NCI-H146 (cell line): ENCODE data around the gene LPAR6.

Experiments used
- DNase-seq: peaks from one replicate; lab custom pipeline; 2025; lab: John Stamatoyannopoulos, UW

The LPAR6 gene

GRCh38 chr13:48414501-48414900, 1.6 kb upstream of the LPAR6 start:
- no peak for DNase-seq

- no peak for DNase-seq
Observed at GRCh38 chr13:48411841-48412531, 927 bp downstream of the LPAR6 start.

DNA sequence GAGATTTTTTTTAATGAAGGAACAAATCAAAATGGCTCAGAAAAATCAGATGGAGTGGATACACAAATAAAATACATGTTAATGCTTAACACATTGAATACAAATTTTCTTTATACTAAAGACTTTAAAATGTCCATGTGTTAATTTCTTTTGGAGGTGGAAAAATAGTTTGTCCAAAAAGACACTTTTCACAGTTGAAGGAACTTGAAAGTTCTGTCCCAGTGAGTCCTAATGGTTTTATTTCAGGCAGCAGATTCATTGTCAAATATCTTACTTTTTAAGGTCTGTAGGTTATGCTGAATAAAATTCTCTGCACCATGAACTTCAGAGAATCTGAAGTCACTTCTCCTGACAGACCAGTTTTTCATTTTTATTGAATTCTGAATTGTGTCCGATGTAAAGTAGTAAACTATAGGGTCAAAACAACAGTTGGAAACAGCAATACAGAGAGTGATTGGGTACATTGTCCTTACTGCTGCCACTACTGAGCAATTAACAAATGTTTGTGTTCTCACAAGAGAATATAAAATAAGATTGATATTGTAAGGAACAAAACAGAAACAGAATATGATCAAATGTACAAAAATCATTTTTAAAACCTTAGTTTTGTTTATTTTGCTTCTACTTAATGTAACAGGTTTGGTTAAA, 1.6 kb downstream of the LPAR6 start:
- no peak for DNase-seq

- DNase-seq = no peak
Observed at GRCh38 chr13:48410199-48410598, 2.7 kb downstream of the LPAR6 start.

GRCh38 chr13:48405875-48406274, 7.0 kb downstream of the LPAR6 start:
- no peak for DNase-seq

DNA sequence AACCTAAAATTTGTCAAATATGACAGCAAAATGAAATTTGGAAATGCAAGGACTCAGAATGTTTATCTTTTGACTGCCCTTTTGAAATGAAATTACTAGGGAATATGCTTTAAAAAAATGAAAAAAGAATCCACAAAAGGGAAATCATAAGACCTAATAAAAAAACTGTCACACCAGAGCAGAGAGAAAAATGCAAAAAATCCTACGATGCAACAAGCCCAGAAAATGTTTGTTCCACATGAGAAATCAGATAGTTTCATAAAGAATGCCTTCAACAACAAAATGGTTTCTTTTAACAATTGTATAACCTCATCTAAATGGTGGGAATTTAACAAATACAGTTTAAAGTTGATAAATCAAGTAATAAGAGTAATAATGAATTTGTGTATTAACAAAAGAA, 8.0 kb downstream of the LPAR6 start:
- DNase-seq = no peak

- no peak for DNase-seq
Observed at GRCh38 chr13:48403913-48404312, 9.0 kb downstream of the LPAR6 start.

DNA sequence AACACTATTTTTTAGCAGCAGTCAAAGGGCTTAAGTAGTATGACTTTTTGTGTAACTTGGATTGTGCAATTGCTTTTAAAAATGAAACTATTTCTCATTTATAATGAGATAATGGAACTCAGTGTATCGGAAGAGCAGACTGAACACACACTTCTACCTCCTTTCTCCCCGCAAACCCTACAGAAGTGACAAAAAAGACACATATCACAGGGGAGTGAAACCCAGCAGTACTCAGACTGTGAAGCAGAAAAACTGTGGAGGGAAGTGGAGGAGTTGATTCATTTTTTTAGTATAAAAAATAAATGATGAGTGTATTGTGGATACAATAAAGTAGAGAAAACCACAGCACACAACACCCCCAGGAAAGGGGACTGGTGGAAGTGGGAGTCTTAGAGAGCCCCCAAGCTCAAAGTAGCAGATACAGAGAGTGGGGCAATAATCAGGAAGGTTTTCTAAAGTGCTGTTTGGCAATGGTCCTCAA, 9.7 kb downstream of the LPAR6 start:
- no peak for DNase-seq

- no peak for DNase-seq
Observed at GRCh38 chr13:48402325-48402932, 10.5 kb downstream of the LPAR6 start.

DNA sequence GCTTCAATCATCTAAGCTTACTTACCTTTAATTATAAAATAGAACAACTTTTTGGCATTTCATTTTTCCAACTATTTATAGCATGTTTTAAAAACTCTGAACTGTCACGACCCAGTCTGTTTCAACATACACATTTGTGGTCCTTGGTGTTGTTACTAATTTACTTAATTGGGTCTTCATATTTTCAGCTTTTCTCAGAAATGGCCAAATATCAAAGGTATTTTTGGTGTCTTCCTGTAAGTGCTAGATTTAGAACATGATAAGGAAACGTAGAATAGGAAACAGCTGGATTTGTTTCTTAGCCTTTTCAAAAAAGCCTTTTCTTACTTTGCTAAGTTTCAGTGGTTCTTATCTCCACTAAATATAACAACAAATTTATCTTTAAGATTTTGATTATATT, 11.4 kb downstream of the LPAR6 start:
- DNase-seq = no peak

GRCh38 chr13:48400850-48401291, 12.0 kb downstream of the LPAR6 start:
- no peak for DNase-seq

GRCh38 chr13:48400090-48400694, 12.7 kb downstream of the LPAR6 start:
- no peak for DNase-seq

DNA sequence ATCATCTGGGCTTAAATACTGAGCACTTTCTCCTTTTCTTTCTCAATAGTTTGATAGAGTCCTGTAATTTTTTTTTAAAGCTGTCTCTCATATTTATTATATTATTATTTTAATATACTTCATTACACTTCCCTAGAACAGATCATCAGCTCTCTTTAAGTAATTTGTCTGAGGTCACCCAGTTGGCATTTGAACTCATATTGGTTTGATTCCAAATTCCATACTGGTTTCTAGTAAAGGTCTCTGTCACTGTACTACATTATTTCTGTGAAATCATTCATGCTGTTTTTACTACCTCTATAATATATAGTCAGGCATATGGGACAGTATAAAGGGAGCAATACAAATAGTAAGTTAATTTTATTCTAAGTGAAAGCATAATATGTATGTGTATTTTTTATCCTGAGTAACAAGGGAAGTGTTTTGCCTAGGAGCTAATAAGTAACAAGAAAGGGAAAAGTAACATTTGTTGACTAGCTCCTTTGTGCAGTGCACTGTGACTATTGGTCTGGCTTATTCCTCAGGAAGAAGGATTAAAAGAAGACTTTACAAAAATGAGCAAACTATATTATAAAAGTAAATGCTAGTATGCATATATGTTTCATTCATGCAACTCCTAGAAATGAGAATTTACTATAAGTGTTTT, 14.3 kb downstream of the LPAR6 start:
- DNase-seq = no peak

DNA sequence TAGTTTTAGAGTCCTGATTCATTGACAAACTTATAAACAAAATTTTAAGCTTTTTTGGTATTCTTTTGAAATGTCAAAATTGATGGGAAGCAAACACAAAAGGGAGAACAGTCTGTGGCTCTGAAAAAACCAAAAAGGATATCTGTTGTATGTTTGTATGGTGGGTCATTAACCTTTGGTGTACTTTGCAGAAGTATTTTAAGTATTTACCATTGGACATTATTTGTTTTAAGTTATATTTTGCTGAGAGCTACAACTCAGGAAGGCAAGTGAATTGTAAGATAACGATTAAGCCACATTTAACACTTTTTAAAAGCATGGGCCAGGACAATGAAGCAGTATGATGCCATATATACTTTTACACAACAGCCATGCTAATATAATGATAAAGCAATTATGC, 15.2 kb downstream of the LPAR6 start:
- DNase-seq = no peak

DNA sequence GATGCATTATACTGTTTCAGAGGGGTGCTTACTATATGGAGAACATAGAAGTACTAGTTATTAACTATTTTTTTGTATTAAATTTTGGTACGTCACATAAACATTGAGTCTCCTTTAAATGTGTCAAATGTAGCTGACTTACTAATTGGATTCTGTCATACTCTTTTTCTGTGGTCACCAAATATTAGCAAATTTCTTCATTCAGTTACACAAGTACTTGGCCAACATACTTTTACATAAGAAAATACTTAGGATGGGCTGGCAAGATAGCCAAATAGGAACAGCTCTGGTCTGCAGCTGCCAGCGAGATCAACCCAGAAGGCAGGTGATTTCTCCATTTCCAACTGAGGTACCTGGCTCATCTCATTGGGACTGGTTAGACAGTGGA, 19.2 kb downstream of the LPAR6 start:
- no peak for DNase-seq

DNA sequence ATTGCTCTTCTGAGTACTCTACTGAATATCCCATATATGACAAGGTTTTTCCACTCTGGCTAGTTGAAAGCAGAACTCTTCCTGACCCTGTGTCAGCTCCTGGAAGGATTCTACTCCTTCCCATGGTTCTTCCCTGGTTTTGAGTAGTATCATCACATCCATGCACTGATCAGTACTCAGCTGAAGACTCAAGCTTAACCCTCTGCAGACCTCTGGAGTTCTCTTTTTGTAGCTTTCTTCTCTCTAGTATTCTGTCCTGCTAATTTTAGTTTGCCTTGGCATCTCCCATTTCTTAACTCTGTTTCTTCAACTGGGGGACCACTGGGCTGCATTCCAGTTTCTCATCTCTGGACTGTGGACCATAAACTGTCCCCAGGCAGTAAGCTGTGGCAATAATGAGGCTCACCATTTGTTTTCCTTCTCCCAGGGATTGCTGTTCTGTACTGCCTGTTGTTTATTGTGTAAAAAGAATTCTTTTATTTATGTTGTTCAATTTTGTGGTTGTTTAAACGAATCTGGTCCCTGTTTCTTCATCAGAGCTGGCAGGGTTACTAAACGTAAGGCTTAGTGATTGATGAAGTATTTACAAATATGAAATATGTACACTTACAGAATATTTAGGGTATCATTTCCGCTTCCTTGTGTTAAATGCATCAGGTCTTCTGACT, 19.7 kb downstream of the LPAR6 start:
- no peak for DNase-seq

- DNase-seq = no peak
Observed at GRCh38 chr13:48391257-48391656, 21.7 kb downstream of the LPAR6 start.

DNA sequence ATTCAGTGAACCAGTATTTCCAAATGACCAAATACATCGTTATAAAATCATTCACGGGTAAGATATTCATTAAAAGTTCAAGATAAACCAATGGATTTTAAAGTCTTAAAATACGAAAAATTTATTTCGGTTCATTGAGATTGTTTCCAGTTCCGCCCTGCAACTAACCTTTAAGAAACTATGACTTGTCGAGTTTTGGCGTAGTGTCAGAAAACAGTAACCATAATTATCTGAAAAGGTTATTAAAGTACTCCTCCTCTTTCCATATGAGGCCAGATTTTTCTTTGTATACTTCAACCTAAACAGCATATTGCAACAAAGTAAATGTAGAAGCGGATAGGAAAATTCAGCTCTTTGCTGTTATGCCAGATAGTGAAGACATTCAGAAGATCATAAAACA, 26.1 kb downstream of the LPAR6 start:
- DNase-seq = no peak

GRCh38 chr13:48383384-48383783, 29.5 kb downstream of the LPAR6 start:
- DNase-seq = no peak

GRCh38 chr13:48380581-48380980, 32.3 kb downstream of the LPAR6 start:
- no peak for DNase-seq

- no peak for DNase-seq
Observed at GRCh38 chr13:48377857-48378256, 35.1 kb downstream of the LPAR6 start.

DNA sequence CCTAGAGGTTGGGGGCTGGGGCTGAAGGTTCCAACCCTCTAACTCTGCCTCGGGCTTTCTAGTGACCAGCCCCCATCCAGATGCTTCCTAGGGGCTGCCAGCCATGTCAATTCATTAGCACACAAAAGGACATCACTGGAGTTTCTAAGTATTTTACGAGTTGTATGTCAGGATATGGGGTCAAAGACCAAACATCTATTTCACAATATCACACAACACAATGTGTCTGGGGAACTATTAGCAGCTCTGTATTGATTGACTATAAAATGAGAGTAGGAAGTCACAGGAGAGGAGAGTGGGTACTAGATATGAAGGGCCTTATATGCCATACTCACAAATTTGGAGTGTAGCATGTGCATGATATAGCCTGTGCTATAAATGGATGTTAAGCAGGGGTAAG, 42.1 kb downstream of the LPAR6 start:
- no peak for DNase-seq
